HEK293 (cell line): ENCODE measurements around the gene ACSL3.

Experiments
- GLI4 ChIP-seq: fragments of 450-650 bp; formaldehyde crosslinking; IDR thresholded peaks from 2 replicates; pipeline ENCODE4 v1.5.1; 2016; ENCODE audit warnings: missing biosample characterization, missing genetic modification characterization
- HOXD13 ChIP-seq: sonication (generic); formaldehyde crosslinking; IDR thresholded peaks from 2 replicates; pipeline ENCODE4 v1.8.0; 2022; ENCODE audit warnings: missing genetic modification reagents, borderline replicate concordance
- ZFP41 ChIP-seq: fragments of 450-650 bp; formaldehyde crosslinking; IDR thresholded peaks from 2 replicates; pipeline ENCODE4 v1.5.1; 2016; ENCODE audit warnings: missing biosample characterization, missing genetic modification characterization, borderline replicate concordance
- ZNF23 ChIP-seq: fragments of 450-650 bp; formaldehyde crosslinking; IDR thresholded peaks from 2 replicates; pipeline ENCODE4 v1.5.1; 2016; ENCODE audit warnings: missing biosample characterization, missing genetic modification characterization, borderline replicate concordance
- ZNF354C ChIP-seq: fragments of 450-650 bp; formaldehyde crosslinking; IDR thresholded peaks from 2 replicates; pipeline ENCODE4 v1.5.1; 2016; ENCODE audit warnings: missing biosample characterization, missing genetic modification characterization, low read depth, borderline replicate concordance
- ZNF549 ChIP-seq: fragments of 450-650 bp; IDR thresholded peaks from 2 replicates; pipeline ENCODE4 v1.5.1; 2018; ENCODE audit warnings: missing biosample characterization, missing genetic modification characterization, mild to moderate bottlenecking, inconsistent platforms, moderate library complexity
- ZNF701 ChIP-seq: fragments of 450-650 bp; formaldehyde crosslinking; IDR thresholded peaks from 2 replicates; pipeline ENCODE4 v1.5.1; 2016; ENCODE audit warnings: missing biosample characterization, missing genetic modification characterization
- TF ChIP-seq, protein P1 (sequence below): fragments of 450-650 bp; formaldehyde crosslinking; IDR thresholded peaks from 2 replicates; pipeline ENCODE4 v1.5.1; 2016; ENCODE audit warnings: missing biosample characterization, missing genetic modification characterization
- TF ChIP-seq, protein P2 (sequence below): fragments of 450-650 bp; formaldehyde crosslinking; IDR thresholded peaks from 2 replicates; pipeline ENCODE4 v1.5.1; 2016; ENCODE audit warnings: missing biosample characterization, missing genetic modification characterization
- TF ChIP-seq, protein P3 (sequence below): sonication (generic); formaldehyde crosslinking; IDR thresholded peaks from 2 replicates; pipeline ENCODE4 v1.8.1; 2022; ENCODE audit warnings: mild to moderate bottlenecking, moderate library complexity, missing genetic modification reagents
- TF ChIP-seq, protein P4 (sequence below): fragments of 450-650 bp; IDR thresholded peaks from 2 replicates; pipeline ENCODE4 v1.5.1; 2018; ENCODE audit warnings: missing biosample characterization, missing genetic modification characterization
- TF ChIP-seq, protein P5 (sequence below): fragments of 450-650 bp; formaldehyde crosslinking; IDR thresholded peaks from 2 replicates; pipeline ENCODE4 v1.5.1; 2016; ENCODE audit warnings: missing biosample characterization, missing genetic modification characterization
- TF ChIP-seq, protein P6 (sequence below): fragments of 450-650 bp; formaldehyde crosslinking; IDR thresholded peaks from 2 replicates; pipeline ENCODE4 v1.5.1; 2016; ENCODE audit warnings: missing biosample characterization, missing genetic modification characterization
- TF ChIP-seq, protein P7 (sequence below): fragments of 450-650 bp; formaldehyde crosslinking; IDR thresholded peaks from 2 replicates; pipeline ENCODE4 v1.5.1; 2016; ENCODE audit warnings: missing biosample characterization, missing genetic modification characterization, low read depth

DNA sequence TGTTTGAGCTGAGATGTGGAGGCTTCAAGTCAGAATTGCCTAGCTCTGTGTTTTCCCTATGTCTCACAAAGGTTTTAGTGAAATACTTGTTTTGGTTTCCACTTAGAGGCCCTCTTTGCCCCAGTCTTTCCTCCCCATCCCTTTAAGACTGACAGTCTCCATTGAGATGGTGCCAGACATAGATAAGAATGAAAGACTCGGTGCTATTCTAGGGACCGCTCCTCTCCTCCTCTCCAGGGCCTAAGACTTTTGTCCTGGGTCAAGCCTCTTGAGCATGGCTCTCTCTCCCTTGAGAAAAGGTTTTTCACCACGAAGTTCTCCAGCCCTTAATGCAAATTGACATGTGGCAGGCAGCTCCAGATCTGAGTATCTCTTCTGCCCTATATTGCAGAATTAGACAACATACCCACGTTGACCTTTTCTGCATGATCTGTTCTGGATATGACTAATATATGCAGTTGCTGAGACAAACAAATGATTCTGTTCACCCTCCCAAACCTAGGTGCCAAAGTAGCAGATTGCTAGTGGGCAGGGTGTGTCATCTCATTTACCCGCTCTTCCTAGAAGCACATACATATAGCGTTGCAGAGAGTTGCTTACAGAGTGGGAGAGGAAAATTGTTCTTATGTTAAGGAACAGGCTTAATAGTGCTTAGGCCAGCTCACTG lies 47.5 kb upstream of the ACSL3 start:
- TF ChIP-seq, protein P1, sequence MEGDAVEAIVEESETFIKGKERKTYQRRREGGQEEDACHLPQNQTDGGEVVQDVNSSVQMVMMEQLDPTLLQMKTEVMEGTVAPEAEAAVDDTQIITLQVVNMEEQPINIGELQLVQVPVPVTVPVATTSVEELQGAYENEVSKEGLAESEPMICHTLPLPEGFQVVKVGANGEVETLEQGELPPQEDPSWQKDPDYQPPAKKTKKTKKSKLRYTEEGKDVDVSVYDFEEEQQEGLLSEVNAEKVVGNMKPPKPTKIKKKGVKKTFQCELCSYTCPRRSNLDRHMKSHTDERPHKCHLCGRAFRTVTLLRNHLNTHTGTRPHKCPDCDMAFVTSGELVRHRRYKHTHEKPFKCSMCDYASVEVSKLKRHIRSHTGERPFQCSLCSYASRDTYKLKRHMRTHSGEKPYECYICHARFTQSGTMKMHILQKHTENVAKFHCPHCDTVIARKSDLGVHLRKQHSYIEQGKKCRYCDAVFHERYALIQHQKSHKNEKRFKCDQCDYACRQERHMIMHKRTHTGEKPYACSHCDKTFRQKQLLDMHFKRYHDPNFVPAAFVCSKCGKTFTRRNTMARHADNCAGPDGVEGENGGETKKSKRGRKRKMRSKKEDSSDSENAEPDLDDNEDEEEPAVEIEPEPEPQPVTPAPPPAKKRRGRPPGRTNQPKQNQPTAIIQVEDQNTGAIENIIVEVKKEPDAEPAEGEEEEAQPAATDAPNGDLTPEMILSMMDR, result no peak
- TF ChIP-seq, protein P2, sequence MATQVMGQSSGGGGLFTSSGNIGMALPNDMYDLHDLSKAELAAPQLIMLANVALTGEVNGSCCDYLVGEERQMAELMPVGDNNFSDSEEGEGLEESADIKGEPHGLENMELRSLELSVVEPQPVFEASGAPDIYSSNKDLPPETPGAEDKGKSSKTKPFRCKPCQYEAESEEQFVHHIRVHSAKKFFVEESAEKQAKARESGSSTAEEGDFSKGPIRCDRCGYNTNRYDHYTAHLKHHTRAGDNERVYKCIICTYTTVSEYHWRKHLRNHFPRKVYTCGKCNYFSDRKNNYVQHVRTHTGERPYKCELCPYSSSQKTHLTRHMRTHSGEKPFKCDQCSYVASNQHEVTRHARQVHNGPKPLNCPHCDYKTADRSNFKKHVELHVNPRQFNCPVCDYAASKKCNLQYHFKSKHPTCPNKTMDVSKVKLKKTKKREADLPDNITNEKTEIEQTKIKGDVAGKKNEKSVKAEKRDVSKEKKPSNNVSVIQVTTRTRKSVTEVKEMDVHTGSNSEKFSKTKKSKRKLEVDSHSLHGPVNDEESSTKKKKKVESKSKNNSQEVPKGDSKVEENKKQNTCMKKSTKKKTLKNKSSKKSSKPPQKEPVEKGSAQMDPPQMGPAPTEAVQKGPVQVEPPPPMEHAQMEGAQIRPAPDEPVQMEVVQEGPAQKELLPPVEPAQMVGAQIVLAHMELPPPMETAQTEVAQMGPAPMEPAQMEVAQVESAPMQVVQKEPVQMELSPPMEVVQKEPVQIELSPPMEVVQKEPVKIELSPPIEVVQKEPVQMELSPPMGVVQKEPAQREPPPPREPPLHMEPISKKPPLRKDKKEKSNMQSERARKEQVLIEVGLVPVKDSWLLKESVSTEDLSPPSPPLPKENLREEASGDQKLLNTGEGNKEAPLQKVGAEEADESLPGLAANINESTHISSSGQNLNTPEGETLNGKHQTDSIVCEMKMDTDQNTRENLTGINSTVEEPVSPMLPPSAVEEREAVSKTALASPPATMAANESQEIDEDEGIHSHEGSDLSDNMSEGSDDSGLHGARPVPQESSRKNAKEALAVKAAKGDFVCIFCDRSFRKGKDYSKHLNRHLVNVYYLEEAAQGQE (tag by site-specific recombination), result no peak
- TF ChIP-seq, protein P3, sequence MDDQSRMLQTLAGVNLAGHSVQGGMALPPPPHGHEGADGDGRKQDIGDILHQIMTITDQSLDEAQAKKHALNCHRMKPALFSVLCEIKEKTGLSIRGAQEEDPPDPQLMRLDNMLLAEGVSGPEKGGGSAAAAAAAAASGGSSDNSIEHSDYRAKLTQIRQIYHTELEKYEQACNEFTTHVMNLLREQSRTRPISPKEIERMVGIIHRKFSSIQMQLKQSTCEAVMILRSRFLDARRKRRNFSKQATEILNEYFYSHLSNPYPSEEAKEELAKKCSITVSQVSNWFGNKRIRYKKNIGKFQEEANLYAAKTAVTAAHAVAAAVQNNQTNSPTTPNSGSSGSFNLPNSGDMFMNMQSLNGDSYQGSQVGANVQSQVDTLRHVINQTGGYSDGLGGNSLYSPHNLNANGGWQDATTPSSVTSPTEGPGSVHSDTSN (CRISPR knock-in tag), result no peak
- TF ChIP-seq ZNF23 (tag by site-specific recombination) (no peak), ZNF549 (tag by site-specific recombination) (no peak), GLI4 (tag by site-specific recombination) (no peak), ZFP41 (tag by site-specific recombination) (no peak), HOXD13 (CRISPR knock-in tag) (no peak), ZNF701 (tag by site-specific recombination) (no peak), ZNF354C (tag by site-specific recombination) (no peak)
- TF ChIP-seq, protein P4, sequence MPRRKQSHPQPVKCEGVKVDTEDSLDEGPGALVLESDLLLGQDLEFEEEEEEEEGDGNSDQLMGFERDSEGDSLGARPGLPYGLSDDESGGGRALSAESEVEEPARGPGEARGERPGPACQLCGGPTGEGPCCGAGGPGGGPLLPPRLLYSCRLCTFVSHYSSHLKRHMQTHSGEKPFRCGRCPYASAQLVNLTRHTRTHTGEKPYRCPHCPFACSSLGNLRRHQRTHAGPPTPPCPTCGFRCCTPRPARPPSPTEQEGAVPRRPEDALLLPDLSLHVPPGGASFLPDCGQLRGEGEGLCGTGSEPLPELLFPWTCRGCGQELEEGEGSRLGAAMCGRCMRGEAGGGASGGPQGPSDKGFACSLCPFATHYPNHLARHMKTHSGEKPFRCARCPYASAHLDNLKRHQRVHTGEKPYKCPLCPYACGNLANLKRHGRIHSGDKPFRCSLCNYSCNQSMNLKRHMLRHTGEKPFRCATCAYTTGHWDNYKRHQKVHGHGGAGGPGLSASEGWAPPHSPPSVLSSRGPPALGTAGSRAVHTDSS (tag by site-specific recombination), result no peak
- TF ChIP-seq, protein P5, sequence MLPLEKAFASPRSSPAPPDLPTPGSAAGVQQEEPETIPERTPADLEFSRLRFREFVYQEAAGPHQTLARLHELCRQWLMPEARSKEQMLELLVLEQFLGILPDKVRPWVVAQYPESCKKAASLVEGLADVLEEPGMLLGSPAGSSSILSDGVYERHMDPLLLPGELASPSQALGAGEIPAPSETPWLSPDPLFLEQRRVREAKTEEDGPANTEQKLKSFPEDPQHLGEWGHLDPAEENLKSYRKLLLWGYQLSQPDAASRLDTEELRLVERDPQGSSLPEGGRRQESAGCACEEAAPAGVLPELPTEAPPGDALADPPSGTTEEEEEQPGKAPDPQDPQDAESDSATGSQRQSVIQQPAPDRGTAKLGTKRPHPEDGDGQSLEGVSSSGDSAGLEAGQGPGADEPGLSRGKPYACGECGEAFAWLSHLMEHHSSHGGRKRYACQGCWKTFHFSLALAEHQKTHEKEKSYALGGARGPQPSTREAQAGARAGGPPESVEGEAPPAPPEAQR (tag by site-specific recombination), result no peak
- TF ChIP-seq, protein P6, sequence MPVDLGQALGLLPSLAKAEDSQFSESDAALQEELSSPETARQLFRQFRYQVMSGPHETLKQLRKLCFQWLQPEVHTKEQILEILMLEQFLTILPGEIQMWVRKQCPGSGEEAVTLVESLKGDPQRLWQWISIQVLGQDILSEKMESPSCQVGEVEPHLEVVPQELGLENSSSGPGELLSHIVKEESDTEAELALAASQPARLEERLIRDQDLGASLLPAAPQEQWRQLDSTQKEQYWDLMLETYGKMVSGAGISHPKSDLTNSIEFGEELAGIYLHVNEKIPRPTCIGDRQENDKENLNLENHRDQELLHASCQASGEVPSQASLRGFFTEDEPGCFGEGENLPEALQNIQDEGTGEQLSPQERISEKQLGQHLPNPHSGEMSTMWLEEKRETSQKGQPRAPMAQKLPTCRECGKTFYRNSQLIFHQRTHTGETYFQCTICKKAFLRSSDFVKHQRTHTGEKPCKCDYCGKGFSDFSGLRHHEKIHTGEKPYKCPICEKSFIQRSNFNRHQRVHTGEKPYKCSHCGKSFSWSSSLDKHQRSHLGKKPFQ (tag by site-specific recombination), result no peak
- TF ChIP-seq, protein P7, sequence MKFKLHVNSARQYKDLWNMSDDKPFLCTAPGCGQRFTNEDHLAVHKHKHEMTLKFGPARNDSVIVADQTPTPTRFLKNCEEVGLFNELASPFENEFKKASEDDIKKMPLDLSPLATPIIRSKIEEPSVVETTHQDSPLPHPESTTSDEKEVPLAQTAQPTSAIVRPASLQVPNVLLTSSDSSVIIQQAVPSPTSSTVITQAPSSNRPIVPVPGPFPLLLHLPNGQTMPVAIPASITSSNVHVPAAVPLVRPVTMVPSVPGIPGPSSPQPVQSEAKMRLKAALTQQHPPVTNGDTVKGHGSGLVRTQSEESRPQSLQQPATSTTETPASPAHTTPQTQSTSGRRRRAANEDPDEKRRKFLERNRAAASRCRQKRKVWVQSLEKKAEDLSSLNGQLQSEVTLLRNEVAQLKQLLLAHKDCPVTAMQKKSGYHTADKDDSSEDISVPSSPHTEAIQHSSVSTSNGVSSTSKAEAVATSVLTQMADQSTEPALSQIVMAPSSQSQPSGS (tag by site-specific recombination), result no peak
